MM.1S (cell line): ENCODE results near the gene CACNA2D1.

Experiments used
- EZH2 ChIP-seq: fragments of 300-600 bp; sonication (generic); optimal IDR thresholded peaks from 2 replicates; pipeline ENCODE3; 2017; ENCODE audit warnings: low read depth, mild to moderate bottlenecking, antibody characterized with exemption, low read length, mixed read lengths
- TF ChIP-seq, protein P1 (sequence below): fragments of 300-600 bp; sonication (generic); IDR thresholded peaks from 2 replicates; pipeline ENCODE4 v1.5.1; 2016; ENCODE audit warnings: antibody characterized with exemption, low read length, mixed read lengths

DNA sequence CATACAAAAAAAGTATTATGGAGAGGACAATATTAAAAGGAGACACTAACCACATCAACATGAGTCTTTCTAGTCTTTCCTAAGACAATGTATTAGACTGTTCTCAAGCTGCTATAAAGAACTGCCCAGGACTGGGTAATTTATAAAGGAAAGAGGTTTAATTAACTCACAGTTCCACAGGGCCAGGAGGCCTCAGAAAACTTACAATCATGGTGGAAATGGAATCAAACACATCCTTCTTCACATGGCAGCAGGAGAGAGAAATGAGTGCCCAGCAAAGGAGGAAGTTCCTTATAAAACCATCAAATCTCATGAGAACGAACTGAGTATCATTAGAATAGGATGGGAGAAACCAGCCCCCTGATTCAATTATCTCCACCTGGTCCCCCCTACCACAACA is 25.7 kb downstream of the CACNA2D1 start:
- no peak for TF ChIP-seq EZH2
- TF ChIP-seq, protein P1, sequence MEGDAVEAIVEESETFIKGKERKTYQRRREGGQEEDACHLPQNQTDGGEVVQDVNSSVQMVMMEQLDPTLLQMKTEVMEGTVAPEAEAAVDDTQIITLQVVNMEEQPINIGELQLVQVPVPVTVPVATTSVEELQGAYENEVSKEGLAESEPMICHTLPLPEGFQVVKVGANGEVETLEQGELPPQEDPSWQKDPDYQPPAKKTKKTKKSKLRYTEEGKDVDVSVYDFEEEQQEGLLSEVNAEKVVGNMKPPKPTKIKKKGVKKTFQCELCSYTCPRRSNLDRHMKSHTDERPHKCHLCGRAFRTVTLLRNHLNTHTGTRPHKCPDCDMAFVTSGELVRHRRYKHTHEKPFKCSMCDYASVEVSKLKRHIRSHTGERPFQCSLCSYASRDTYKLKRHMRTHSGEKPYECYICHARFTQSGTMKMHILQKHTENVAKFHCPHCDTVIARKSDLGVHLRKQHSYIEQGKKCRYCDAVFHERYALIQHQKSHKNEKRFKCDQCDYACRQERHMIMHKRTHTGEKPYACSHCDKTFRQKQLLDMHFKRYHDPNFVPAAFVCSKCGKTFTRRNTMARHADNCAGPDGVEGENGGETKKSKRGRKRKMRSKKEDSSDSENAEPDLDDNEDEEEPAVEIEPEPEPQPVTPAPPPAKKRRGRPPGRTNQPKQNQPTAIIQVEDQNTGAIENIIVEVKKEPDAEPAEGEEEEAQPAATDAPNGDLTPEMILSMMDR: no peak
